Heart left ventricle (tissue), 16 donors: Measurements from ENCODE around the gene CUX1. TPM values are rescaled to one million over a fixed set of nuclear protein-coding genes. Genes with fewer than 3 reads are reported as not detected.
A peak's percentile ranks its signal among the peaks of the same experiment; 100 is the strongest.

Experiments used
- ATAC-seq, 4 donors: fragments of 200-7000 bp; cut with Tn5 transposase; one replicate each; pipeline ENCODE4 v1.9.1; 2020 to 2022; ENCODE audit warnings: moderate library complexity in 4 of 4, mild to moderate bottlenecking in 3 of 4, moderate number of reproducible peaks in 1 of 4
- DNase-seq, 5 donors: peaks; one replicate each; pipeline ENCODE4 v3.0.0-alpha.2; 2020
- H3K27ac ChIP-seq, 12 donors: fragments of 200-600 bp; sonication (generic) in 4 of 12; one replicate each; pipeline versions ENCODE4 v1.5.0 to v1.8.0; 2016 to 2022; ENCODE audit warnings: mild to moderate bottlenecking in 2 of 12
- H3K27me3 ChIP-seq, 9 donors: fragments of 200-600 bp; sonication (generic) in 2 of 9; one replicate each; pipeline versions ENCODE4 v1.5.1 to v1.8.0; 2016 to 2022; ENCODE audit warnings: mild to moderate bottlenecking in 3 of 9
- H3K36me3 ChIP-seq, 9 donors: fragments of 200-600 bp; sonication (generic) in 2 of 9; one replicate each; pipeline versions ENCODE4 v1.5.0 to v1.8.0; 2018 to 2022; ENCODE audit warnings: mild to moderate bottlenecking in 2 of 9
- H3K4me1 ChIP-seq, 12 donors: fragments of 200-600 bp; sonication (generic) in 4 of 12; one replicate each; pipeline versions ENCODE4 v1.5.0 to v1.8.0; 2016 to 2022; ENCODE audit warnings: mild to moderate bottlenecking in 3 of 12
- H3K4me3 ChIP-seq, 12 donors: fragments of 200-600 bp; sonication (generic) in 4 of 12; one replicate each; pipeline versions ENCODE4 v1.5.0 to v1.8.0; 2017 to 2022; ENCODE audit warnings: mild to moderate bottlenecking in 9 of 12, moderate library complexity in 4 of 12
- H3K9me3 ChIP-seq, 12 donors: fragments of 200-600 bp; sonication (generic) in 4 of 12; one replicate each; pipeline versions ENCODE4 v1.5.0 to v1.8.0; 2016 to 2022; ENCODE audit warnings: mild to moderate bottlenecking in 1 of 12
- POLR2A ChIP-seq, 2 donors: fragments of 450-650 bp; IDR thresholded peaks; one replicate each; pipeline ENCODE4 v1.6.1; 2017; ENCODE audit warnings: antibody characterized with exemption in 2 of 2, mild to moderate bottlenecking in 2 of 2, moderate library complexity in 2 of 2
- WGBS, 4 donors: extraction: QIAGEN DNeasy Blood & Tissue Kit in 2 of 4; methylation state at CpG; one replicate each; pipeline versions ENCODE4 v1.1.5 to v1.1.7; 2013 to 2018; 5-methylcytosine and 5-hydroxymethylcytosine counted together
- intact Hi-C, 10 donors: fragments of 100-400 bp; cut with DNase I; formaldehyde crosslinking; loops; one replicate each; pipeline versions ENCODE4 v1.11.1 to v1.14.2; 2022
- polyA plus RNA-seq, 2 donors: library from polyadenylated mRNA; stranded (reverse); fragments of 200-250 nt; gene quantifications; one replicate each; pipeline ENCODE4 v1.2.3, GENCODE V29; 2013
- total RNA-seq, 9 donors: library from RNA; depleted of rRNA in 2 of 9; stranded (reverse); fragments of >200 nt in 2 of 9; fragmentation: NEBNext Ultra II Directional in 3 of 9; extraction: Animal tissue kit (Norgen Biotek cat#: 25700) in 3 of 9; gene quantifications; one replicate each; pipeline versions ENCODE4 v1.1.0 to v1.2.4, GENCODE V29; 2016 to 2023
- TF ChIP-seq, protein P1 (sequence below), 12 donors: fragments of 200-600 bp; sonication (generic) in 4 of 12; IDR thresholded peaks; one replicate each; pipeline versions ENCODE4 v1.5.0 to v1.8.0; 2018 to 2022; ENCODE audit warnings: antibody characterized with exemption in 12 of 12, mild to moderate bottlenecking in 5 of 12
- donor health status: ischemic (EF 13 %, LVEDD 7.1; RV severe dilation, severe dysfunction).
- donor health status: healthy with polysubstance abuse.
- donor health status: DM: no; HTN: yes; CAD: no.
- donor health status: DM: no; HTN: no; CAD: no.
- donor health status: ischemic (EF 25% LVEDD 6.9; RV normal size, moderate dysfunction).
- donor health status: ischemic (EF 25% LVEDD 5.7; RV mildly dilated, moderate dysfunction).
- donor health status: healthy.
- donor health status: DM: yes; HTN: yes; CAD: no.
- donor health status: ischemic (EF 35%, LVEDD 5.7; RV mildly dilated, moderate dysfunction).
- donor health status: nonischemic (EF 11% LVEDD 7.7; RV severe dilation, severe dysfunction).
- donor health status: DM: yes; HTN: yes; CAD: no.
- donor health status: PGD.
- donor health status: ischemic (EF 29% LVEDD 5.4; RV normal size, mild dysfunction).
- donor health status: nonischemic (EF 23%, LVEDD 6.1; RV moderate dilation, normal function).

The CUX1 gene
- total and polyA plus RNA-seq, 11 donors, result 51.9 to 173 (median 122) TPM

DNA sequence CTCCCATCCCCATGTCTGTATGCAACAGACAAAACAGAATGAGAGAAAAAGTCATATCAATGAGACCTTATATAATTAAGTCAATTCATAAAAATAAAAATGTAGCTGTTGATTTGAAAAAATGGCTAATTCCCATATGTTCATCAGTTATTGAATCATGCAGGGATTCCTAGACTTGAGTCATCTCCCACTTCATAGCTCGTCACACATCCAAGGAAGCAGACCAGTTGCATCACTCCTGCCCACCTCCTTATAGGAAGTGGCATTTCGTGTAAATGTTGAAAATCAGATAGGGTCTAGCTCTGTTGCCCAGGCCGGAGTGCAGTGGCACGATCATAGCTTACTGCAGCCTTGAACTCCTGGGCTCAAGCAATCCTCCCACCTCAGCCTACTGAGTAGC is 413.2 kb downstream of the CUX1 start:
- peaks cover 0 to 11% (median 0%) of the 10 kb centered on the region in 12 donors for H3K4me1 ChIP-seq
- intact Hi-C loops, result loop anchor here in 7 of 10 donors (5.0 to 10.0 kb wide), 4 partner anchors 413 to 686 kb away; partner anchors contain the start of gene CUX1 (in 4 of the 7)
- no peak for DNase-seq
- TF ChIP-seq POLR2A (IDR thresholded peaks at IDR 0.05), result no peak
- TF ChIP-seq, protein P1, sequence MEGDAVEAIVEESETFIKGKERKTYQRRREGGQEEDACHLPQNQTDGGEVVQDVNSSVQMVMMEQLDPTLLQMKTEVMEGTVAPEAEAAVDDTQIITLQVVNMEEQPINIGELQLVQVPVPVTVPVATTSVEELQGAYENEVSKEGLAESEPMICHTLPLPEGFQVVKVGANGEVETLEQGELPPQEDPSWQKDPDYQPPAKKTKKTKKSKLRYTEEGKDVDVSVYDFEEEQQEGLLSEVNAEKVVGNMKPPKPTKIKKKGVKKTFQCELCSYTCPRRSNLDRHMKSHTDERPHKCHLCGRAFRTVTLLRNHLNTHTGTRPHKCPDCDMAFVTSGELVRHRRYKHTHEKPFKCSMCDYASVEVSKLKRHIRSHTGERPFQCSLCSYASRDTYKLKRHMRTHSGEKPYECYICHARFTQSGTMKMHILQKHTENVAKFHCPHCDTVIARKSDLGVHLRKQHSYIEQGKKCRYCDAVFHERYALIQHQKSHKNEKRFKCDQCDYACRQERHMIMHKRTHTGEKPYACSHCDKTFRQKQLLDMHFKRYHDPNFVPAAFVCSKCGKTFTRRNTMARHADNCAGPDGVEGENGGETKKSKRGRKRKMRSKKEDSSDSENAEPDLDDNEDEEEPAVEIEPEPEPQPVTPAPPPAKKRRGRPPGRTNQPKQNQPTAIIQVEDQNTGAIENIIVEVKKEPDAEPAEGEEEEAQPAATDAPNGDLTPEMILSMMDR (IDR thresholded peaks at IDR 0.05), result no peak
- H3K27ac ChIP-seq, result no peak overlapping the region
- no peak for ATAC-seq
- H3K36me3 ChIP-seq, result peaks cover 0 to 70% (median 47%) of the 10 kb centered on the region in 9 donors
- H3K27me3 ChIP-seq, result no peaks in the 10 kb centered on the region
- no peak overlapping the region for H3K4me3 ChIP-seq
- 88 to 96% (median 94%) methylated on average over 4 of the region's 4 CpGs for WGBS, 4 donors
- H3K9me3 ChIP-seq, result no peaks in the 10 kb centered on the region

DNA sequence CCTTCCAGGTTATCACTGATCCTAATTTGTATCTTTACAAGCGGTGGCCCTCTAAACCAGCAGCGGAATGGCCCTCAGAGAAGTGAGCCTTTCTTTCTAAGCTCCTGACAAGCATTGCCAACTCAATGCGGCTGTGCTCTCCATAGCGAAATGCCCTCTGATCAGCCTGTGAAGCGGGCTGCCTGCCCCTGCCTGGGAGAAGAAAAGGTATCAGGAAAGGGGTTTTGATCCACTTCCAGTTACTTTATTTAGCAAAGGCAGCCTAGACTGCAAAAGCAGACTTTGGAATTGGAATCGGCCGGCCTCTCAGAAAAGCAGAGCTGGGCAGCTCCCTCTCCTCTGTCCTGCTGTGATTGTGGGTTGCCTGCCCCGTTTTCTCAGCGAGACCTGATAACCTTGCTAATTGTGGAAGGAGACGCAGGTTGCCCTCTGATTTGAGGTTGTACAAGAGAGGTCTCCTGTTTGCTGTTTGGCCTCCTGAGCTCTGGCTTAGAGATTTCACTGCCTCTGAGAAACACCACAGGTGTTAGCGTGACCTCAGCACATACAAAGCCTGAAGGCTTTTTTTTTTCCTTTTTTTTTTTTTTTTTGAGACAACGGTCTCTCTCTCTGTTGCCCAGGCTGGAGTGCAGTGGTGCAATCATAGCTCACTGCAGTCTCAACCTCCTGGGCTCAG is 415.3 kb downstream of the CUX1 start:
- Histone ChIP-seq H3K4me3 (no peak overlapping the region), H3K27me3 (no peaks in the 10 kb centered on the region), H3K9me3 (no peaks in the 10 kb centered on the region), H3K27ac (peak overlapping the region in 7 of 12 donors; percentile 6 to 58 (median 37)), H3K4me1 (peaks cover 0 to 11% (median 3%) of the 10 kb centered on the region in 12 donors), H3K36me3 (peaks cover 0 to 70% (median 46%) of the 10 kb centered on the region in 9 donors)
- DNase-seq (no peak), ATAC-seq (peak in 2 of 4 donors; percentile 30 to 35)
- TF ChIP-seq POLR2A (IDR thresholded peaks at IDR 0.05), result no peak
- TF ChIP-seq, protein P1 (IDR thresholded peaks at IDR 0.05), result no peak
- 52 to 73% (median 57%) methylated on average over 12 of the region's 12 CpGs for WGBS, 4 donors
- intact Hi-C loops, result loop anchor here in 7 of 10 donors (2.0 to 10.0 kb wide), 5 partner anchors 415 to 688 kb away; partner anchors contain the start of gene CUX1 (in 4 of the 7)

DNA sequence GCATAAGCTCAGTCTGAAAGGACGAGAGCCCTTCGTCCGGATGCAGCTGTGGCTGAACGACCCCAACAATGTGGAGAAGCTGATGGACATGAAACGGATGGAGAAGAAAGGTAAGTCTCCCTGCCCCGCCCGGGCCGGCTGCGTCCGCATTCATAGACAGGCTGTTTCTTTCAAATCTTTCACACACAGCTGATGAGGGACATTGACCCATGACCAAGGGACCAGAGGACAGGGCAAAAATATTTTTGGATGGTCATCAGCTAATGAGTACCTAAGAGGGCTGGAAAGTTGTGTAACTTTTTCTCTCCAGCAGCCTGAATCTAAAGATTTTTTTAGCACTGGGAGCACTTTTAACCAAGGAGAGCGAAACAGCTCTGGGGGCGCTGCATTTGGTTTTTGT is 416.7 kb downstream of the CUX1 start:
- Histone ChIP-seq H3K4me1 (peaks cover 0 to 11% (median 3%) of the 10 kb centered on the region in 12 donors), H3K27me3 (no peaks in the 10 kb centered on the region), H3K9me3 (no peaks in the 10 kb centered on the region), H3K27ac (no peak overlapping the region), H3K36me3 (peaks cover 0 to 69% (median 35%) of the 10 kb centered on the region in 9 donors), H3K4me3 (no peak overlapping the region)
- TF ChIP-seq, protein P1 (IDR thresholded peaks at IDR 0.05), result no peak
- no peak for TF ChIP-seq POLR2A (IDR thresholded peaks at IDR 0.05)
- ATAC-seq (no peak), DNase-seq (no peak)
- WGBS, 4 donors, result 91 to 96% (median 94%) methylated on average over 12 of the region's 12 CpGs
- intact Hi-C loops, result loop anchor here in 7 of 10 donors (5.0 to 10.0 kb wide), 4 partner anchors 417 to 689 kb away; partner anchors contain the start of gene CUX1 (in 4 of the 7)

DNA sequence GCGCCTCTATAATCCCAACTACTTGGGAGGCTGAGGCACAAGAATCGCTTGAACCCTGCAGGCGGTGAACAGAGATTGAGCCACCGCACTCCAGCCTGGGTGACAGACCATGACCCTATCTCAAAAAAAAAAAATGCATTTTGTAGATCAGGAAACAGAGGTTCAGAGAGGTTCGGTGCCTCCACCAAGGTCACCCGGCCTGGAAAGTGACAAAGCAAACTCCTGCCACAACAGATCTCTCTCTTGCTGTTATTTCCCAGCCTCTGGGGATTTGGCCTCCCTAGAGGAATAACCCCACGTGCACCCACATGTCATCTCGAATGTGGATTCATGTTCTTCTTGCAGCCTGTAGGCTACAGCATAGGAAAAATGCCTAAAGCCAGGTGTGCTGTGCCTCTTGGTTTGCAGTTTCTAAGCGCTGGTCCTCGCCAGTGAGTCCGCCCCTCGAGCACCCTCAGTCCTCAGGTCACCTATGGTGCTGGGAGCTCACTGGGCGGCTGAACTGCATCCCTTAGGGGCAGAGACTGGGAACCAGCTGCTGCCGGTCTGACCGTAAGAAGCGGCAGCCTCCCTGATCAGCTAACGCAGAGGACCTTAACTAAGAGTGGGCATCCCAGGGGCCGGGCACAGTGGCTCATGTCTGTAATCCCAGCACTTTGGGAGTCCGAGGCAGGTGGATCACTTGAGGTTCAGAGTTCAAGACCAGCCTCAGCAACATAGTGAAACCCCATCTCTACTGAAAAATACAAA is 417.6 kb downstream of the CUX1 start:
- WGBS, 4 donors, result 93 to 94% (median 93%) methylated on average over 10 to 19 of the region's 19 CpGs
- Histone ChIP-seq H3K36me3 (peaks cover 0 to 70% (median 41%) of the 10 kb centered on the region in 9 donors), H3K4me3 (no peak overlapping the region), H3K27ac (no peak overlapping the region), H3K4me1 (peaks cover 0 to 11% (median 3%) of the 10 kb centered on the region in 12 donors), H3K9me3 (no peaks in the 10 kb centered on the region), H3K27me3 (no peaks in the 10 kb centered on the region)
- ATAC-seq, result no peak
- intact Hi-C loops, result loop anchor here in 9 of 10 donors (5.0 to 10.0 kb wide), 9 partner anchors 138 to 690 kb away; partner anchors contain the start of gene CUX1 (in 5 of the 9)
- TF ChIP-seq, protein P1 (IDR thresholded peaks at IDR 0.05), result no peak
- TF ChIP-seq POLR2A (IDR thresholded peaks at IDR 0.05), result no peak
- DNase-seq, result no peak
